ENCODE data around the gene GFER.

Gene GFER

GRCh38 chr16:1998852-1999801 is 15.1 kb downstream of the GFER start:
- peaks cover 23 to 63% of the 10 kb centered on the region in 2 donors for H3K36me3 ChIP-seq (ENCODE audit: control insufficient read depth in 1 of 2, insufficient read depth in 2 of 2, low read length in 2 of 2)
- peaks cover 3 to 20% of the 10 kb centered on the region in 2 donors for H3K4me1 ChIP-seq (ENCODE audit: control insufficient read depth in 1 of 2, insufficient read depth in 2 of 2, low read length in 2 of 2)
- no peak overlapping the region for H3K27ac ChIP-seq (ENCODE audit: low read length)
- H3K4me3 ChIP-seq (ENCODE audit: low read depth in 1 of 2, low read length in 2 of 2), result no peak overlapping the region
- H3K27me3 ChIP-seq (ENCODE audit: low read depth, low read length), result no peaks in the 10 kb centered on the region
- H3K9me3 ChIP-seq (ENCODE audit: control insufficient read depth in 1 of 2, low read length in 2 of 2), result no peaks in the 10 kb centered on the region

- Histone ChIP-seq H3K27me3 (ENCODE audit: low read depth, low read length) (no peaks in the 10 kb centered on the region), H3K27ac (ENCODE audit: low read length) (no peak overlapping the region), H3K9me3 (ENCODE audit: control insufficient read depth in 1 of 2, low read length in 2 of 2) (no peaks in the 10 kb centered on the region), H3K36me3 (ENCODE audit: control insufficient read depth in 1 of 2, insufficient read depth in 2 of 2, low read length in 2 of 2) (peaks cover 23 to 63% of the 10 kb centered on the region in 2 donors), H3K4me1 (ENCODE audit: control insufficient read depth in 1 of 2, insufficient read depth in 2 of 2, low read length in 2 of 2) (peaks cover 6 to 28% of the 10 kb centered on the region in 2 donors), H3K4me3 (ENCODE audit: low read depth in 1 of 2, low read length in 2 of 2) (no peak overlapping the region)
These were observed 16.0 kb downstream of the GFER start for GRCh38 chr16:1999866-2000514.

- H3K4me1 ChIP-seq (ENCODE audit: control insufficient read depth in 1 of 2, insufficient read depth in 2 of 2, low read length in 2 of 2), result peaks cover 6 to 39% of the 10 kb centered on the region in 2 donors
- H3K27me3 ChIP-seq (ENCODE audit: low read depth, low read length), result no peaks in the 10 kb centered on the region
- H3K27ac ChIP-seq (ENCODE audit: low read length), result no peak overlapping the region
- no peak overlapping the region for H3K4me3 ChIP-seq (ENCODE audit: low read depth in 1 of 2, low read length in 2 of 2)
- H3K36me3 ChIP-seq (ENCODE audit: control insufficient read depth in 1 of 2, insufficient read depth in 2 of 2, low read length in 2 of 2), result peaks cover 23 to 63% of the 10 kb centered on the region in 2 donors
- H3K9me3 ChIP-seq (ENCODE audit: control insufficient read depth in 1 of 2, low read length in 2 of 2), result no peaks in the 10 kb centered on the region
These were observed 17.0 kb downstream of the GFER start for GRCh38 chr16:2001035-2001434.

- no peak overlapping the region for H3K27ac ChIP-seq (ENCODE audit: low read length)
- peaks cover 23 to 61% of the 10 kb centered on the region in 2 donors for H3K36me3 ChIP-seq (ENCODE audit: control insufficient read depth in 1 of 2, insufficient read depth in 2 of 2, low read length in 2 of 2)
- H3K4me1 ChIP-seq (ENCODE audit: control insufficient read depth in 1 of 2, insufficient read depth in 2 of 2, low read length in 2 of 2), result peaks cover 6 to 45% of the 10 kb centered on the region in 2 donors
- no peaks in the 10 kb centered on the region for H3K9me3 ChIP-seq (ENCODE audit: control insufficient read depth in 1 of 2, low read length in 2 of 2)
- H3K4me3 ChIP-seq (ENCODE audit: low read depth in 1 of 2, low read length in 2 of 2), result no peak overlapping the region
- no peaks in the 10 kb centered on the region for H3K27me3 ChIP-seq (ENCODE audit: low read depth, low read length)
These were observed 17.7 kb downstream of the GFER start for GRCh38 chr16:2001456-2002355.

GRCh38 chr16:2002406-2003230 is 18.6 kb downstream of the GFER start:
- Histone ChIP-seq H3K4me3 (ENCODE audit: low read depth in 1 of 2, low read length in 2 of 2) (no peak overlapping the region), H3K9me3 (ENCODE audit: control insufficient read depth in 1 of 2, low read length in 2 of 2) (no peaks in the 10 kb centered on the region), H3K4me1 (ENCODE audit: control insufficient read depth in 1 of 2, insufficient read depth in 2 of 2, low read length in 2 of 2) (peaks cover 10 to 49% of the 10 kb centered on the region in 2 donors), H3K27ac (ENCODE audit: low read length) (no peak overlapping the region), H3K27me3 (ENCODE audit: low read depth, low read length) (no peaks in the 10 kb centered on the region), H3K36me3 (ENCODE audit: control insufficient read depth in 1 of 2, insufficient read depth in 2 of 2, low read length in 2 of 2) (peaks cover 23 to 54% of the 10 kb centered on the region in 2 donors)

- Histone ChIP-seq H3K36me3 (ENCODE audit: control insufficient read depth in 1 of 2, insufficient read depth in 2 of 2, low read length in 2 of 2) (peaks cover 23 to 49% of the 10 kb centered on the region in 2 donors), H3K4me3 (ENCODE audit: low read depth in 1 of 2, low read length in 2 of 2) (no peak overlapping the region), H3K27ac (ENCODE audit: low read length) (no peak overlapping the region), H3K4me1 (ENCODE audit: control insufficient read depth in 1 of 2, insufficient read depth in 2 of 2, low read length in 2 of 2) (peaks cover 17 to 52% of the 10 kb centered on the region in 2 donors), H3K9me3 (ENCODE audit: control insufficient read depth in 1 of 2, low read length in 2 of 2) (no peaks in the 10 kb centered on the region), H3K27me3 (ENCODE audit: low read depth, low read length) (no peaks in the 10 kb centered on the region)
These were observed 19.3 kb downstream of the GFER start for GRCh38 chr16:2003231-2003826.

GRCh38 chr16:2003827-2004641 is 20.0 kb downstream of the GFER start:
- Histone ChIP-seq H3K4me1 (ENCODE audit: control insufficient read depth in 1 of 2, insufficient read depth in 2 of 2, low read length in 2 of 2) (peaks cover 21 to 59% of the 10 kb centered on the region in 2 donors), H3K27me3 (ENCODE audit: low read depth, low read length) (no peaks in the 10 kb centered on the region), H3K27ac (ENCODE audit: low read length) (no peak overlapping the region), H3K36me3 (ENCODE audit: control insufficient read depth in 1 of 2, insufficient read depth in 2 of 2, low read length in 2 of 2) (peaks cover 23 to 44% of the 10 kb centered on the region in 2 donors), H3K9me3 (ENCODE audit: control insufficient read depth in 1 of 2, low read length in 2 of 2) (no peaks in the 10 kb centered on the region), H3K4me3 (ENCODE audit: low read depth in 1 of 2, low read length in 2 of 2) (peak overlapping the region in 1 of 2 donors; percentile 7)

GRCh38 chr16:2004795-2005517 is 21.0 kb downstream of the GFER start:
- Histone ChIP-seq H3K27me3 (ENCODE audit: low read depth, low read length) (no peaks in the 10 kb centered on the region), H3K9me3 (ENCODE audit: control insufficient read depth in 1 of 2, low read length in 2 of 2) (no peaks in the 10 kb centered on the region), H3K27ac (ENCODE audit: low read length) (no peak overlapping the region), H3K4me3 (ENCODE audit: low read depth in 1 of 2, low read length in 2 of 2) (no peak overlapping the region), H3K4me1 (ENCODE audit: control insufficient read depth in 1 of 2, insufficient read depth in 2 of 2, low read length in 2 of 2) (peaks cover 21 to 61% of the 10 kb centered on the region in 2 donors), H3K36me3 (ENCODE audit: control insufficient read depth in 1 of 2, insufficient read depth in 2 of 2, low read length in 2 of 2) (peaks cover 19 to 35% of the 10 kb centered on the region in 2 donors)

GRCh38 chr16:2005646-2006045 is 21.7 kb downstream of the GFER start:
- Histone ChIP-seq H3K27ac (ENCODE audit: low read length) (no peak overlapping the region), H3K36me3 (ENCODE audit: control insufficient read depth in 1 of 2, insufficient read depth in 2 of 2, low read length in 2 of 2) (peaks cover 19 to 28% of the 10 kb centered on the region in 2 donors), H3K4me3 (ENCODE audit: low read depth in 1 of 2, low read length in 2 of 2) (no peak overlapping the region), H3K9me3 (ENCODE audit: control insufficient read depth in 1 of 2, low read length in 2 of 2) (no peaks in the 10 kb centered on the region), H3K4me1 (ENCODE audit: control insufficient read depth in 1 of 2, insufficient read depth in 2 of 2, low read length in 2 of 2) (peaks cover 27 to 67% of the 10 kb centered on the region in 2 donors), H3K27me3 (ENCODE audit: low read depth, low read length) (no peaks in the 10 kb centered on the region)
